GM12878 (cell line): Measurements from ENCODE around the gene RGR. TPM values are rescaled to one million over a fixed set of nuclear protein-coding genes. Genes with fewer than 3 reads are reported as not detected.

Experiments
- ATAC-seq: fragments of 200-7000 bp; cut with Tn5 transposase; 3 replicates; pipeline ENCODE4 v1.9.1; 2020; ENCODE audit warnings: mild to moderate bottlenecking, moderate library complexity
- BruUV-seq: library from RNA; stranded (reverse); fragments of 400-500 nt; replicated peaks from 2 replicates; lab custom pipeline; 2021; lab: Mats Ljungman, UMichigan
- CTCF ChIA-PET: fragments of 300-600 bp; sonication (Branson Sonifier 250); formaldehyde crosslinking; extraction: SDS; loops from one replicate; lab custom pipeline; 2021; ENCODE audit warnings: inconsistent platforms; lab: Yijun Ruan, JAX
- POLR2A ChIA-PET: fragments of 350-600 bp; formaldehyde crosslinking; extraction: SDS; loops from one replicate; lab custom pipeline; 2021; ENCODE audit warnings: inconsistent platforms; lab: Charles Lee
- RAD21 ChIA-PET: fragments of 300-600 bp; sonication (Branson Sonifier 250); formaldehyde crosslinking; loops from one replicate; lab custom pipeline; 2023; ENCODE audit warnings: antibody characterized with exemption; ENCODE audit not compliant: unreplicated experiment; lab: Charles Lee
- SMC1A ChIA-PET: fragments of 300-600 bp; sonication (Branson Sonifier 250); formaldehyde crosslinking; loops from one replicate; lab custom pipeline; 2023; ENCODE audit not compliant: unreplicated experiment, uncharacterized antibody; lab: Charles Lee
- DNase-seq: peaks from one replicate; pipeline ENCODE4 v3.0.0-alpha.2; 2011; ENCODE audit warnings: low read depth, low spot score
- FAIRE-seq: peaks from 3 replicates; lab custom pipeline; 2011; peaks lifted over from hg19 to GRCh38; lab: Jason Lieb, UNC
- H2AFZ ChIP-seq: 2 replicates; pipeline ENCODE4 v1.6.0; 2011; ENCODE audit warnings: low read depth, low read length, control low read depth; ENCODE audit not compliant: control insufficient read depth
- H3K27ac ChIP-seq: 2 replicates; pipeline ENCODE4 v1.5.1; 2011; ENCODE audit warnings: control low read depth; ENCODE audit not compliant: control insufficient read depth, insufficient read depth
- H3K27me3 ChIP-seq, 2 experiments: replicated peaks in 1 of 2; 2 replicates each; pipeline versions ENCODE4 v1.6.0 to v1.6.1; 2011; ENCODE audit warnings: low read length in 1 of 2; ENCODE audit not compliant: control insufficient read depth in 2 of 2, insufficient read depth in 2 of 2
- H3K36me3 ChIP-seq, 2 experiments: 2 replicates each; pipeline ENCODE4 v1.5.1; 2011; ENCODE audit warnings: low read length in 1 of 2; ENCODE audit not compliant: control insufficient read depth in 2 of 2, insufficient read depth in 2 of 2
- H3K4me1 ChIP-seq: 2 replicates; pipeline ENCODE4 v1.6.1; 2011; ENCODE audit warnings: mild to moderate bottlenecking, low read length, moderate library complexity, mixed read lengths; ENCODE audit not compliant: control insufficient read depth, insufficient read depth
- H3K4me2 ChIP-seq: 2 replicates; pipeline ENCODE4 v1.6.0; 2011; ENCODE audit warnings: control low read depth; ENCODE audit not compliant: control insufficient read depth, insufficient read depth
- H3K4me3 ChIP-seq: fragments of 200-600 bp; sonication (generic); 2 replicates; pipeline ENCODE4 v1.5.1; 2016
- H3K79me2 ChIP-seq: 2 replicates; pipeline ENCODE4 v1.6.0; 2011; ENCODE audit warnings: low read length; ENCODE audit not compliant: control insufficient read depth, insufficient read depth
- H3K9ac ChIP-seq: 2 replicates; pipeline ENCODE4 v1.8.0; 2011; ENCODE audit warnings: low read length, control low read depth, mixed read lengths; ENCODE audit not compliant: control insufficient read depth, insufficient read depth
- H3K9me3 ChIP-seq: replicated peaks from 3 replicates; pipeline ENCODE4 v1.5.1; 2011; ENCODE audit warnings: mild to moderate bottlenecking, low read length; ENCODE audit not compliant: control insufficient read depth, insufficient read depth
- H4K20me1 ChIP-seq: 2 replicates; pipeline ENCODE4 v1.6.0; 2011; ENCODE audit not compliant: control insufficient read depth, insufficient read depth
- CHD1 ChIP-seq: IDR thresholded peaks from 2 replicates; pipeline ENCODE4 v1.6.1; 2012; ENCODE audit warnings: low read depth, low read length, improper control_type of control experiment
- HCFC1 ChIP-seq: fragments of 150-350 bp; IDR thresholded peaks from 2 replicates; pipeline ENCODE4 v1.6.1; 2014; ENCODE audit warnings: low read length
- MXI1 ChIP-seq: fragments of 150-350 bp; IDR thresholded peaks from 2 replicates; pipeline ENCODE4 v1.6.1; 2011; ENCODE audit warnings: low read depth, mild to moderate bottlenecking, inconsistent platforms, low read length, improper control_type of control experiment
- NFYB ChIP-seq: IDR thresholded peaks from 2 replicates; pipeline ENCODE4 v1.6.1; 2011; ENCODE audit warnings: low read depth, mild to moderate bottlenecking, low read length, improper control_type of control experiment, moderate library complexity; ENCODE audit not compliant: insufficient read depth
- NR2F1 ChIP-seq: fragments of 450-650 bp; conservative IDR thresholded peaks from 2 replicates; pipeline ENCODE4 v1.6.1; 2017; ENCODE audit warnings: mild to moderate bottlenecking
- SUZ12 ChIP-seq: fragments of 200-600 bp; sonication (generic); IDR thresholded peaks from one replicate; pipeline ENCODE4 v1.6.1; 2018; ENCODE audit warnings: antibody characterized with exemption, mild to moderate bottlenecking; ENCODE audit not compliant: unreplicated experiment
- ZNF622 ChIP-seq: fragments of 450-650 bp; IDR thresholded peaks from 2 replicates; pipeline ENCODE4 v1.6.1; 2017; ENCODE audit warnings: mild to moderate bottlenecking, inconsistent platforms
- WGBS: methylation state at CpG from one replicate; pipeline ENCODE4 v1.1.6; 2016; ENCODE audit warnings: low lambda C conversion rate; ENCODE audit not compliant: insufficient replicate concordance, insufficient coverage; ENCODE audit errors: missing lambda C conversion rate; 5-methylcytosine and 5-hydroxymethylcytosine counted together
- in situ Hi-C: fragments of 300-500 bp; cut with MboI; formaldehyde crosslinking; loops from 9 replicates; pipeline ENCODE4 v1.14.3; 2018; ENCODE audit warnings: mixed read lengths
- intact Hi-C: fragments of 100-400 bp; cut with micrococcal nuclease; formaldehyde crosslinking; loops from one replicate; pipeline ENCODE4 v1.14.2; 2022; ENCODE audit not compliant: unreplicated experiment
- polyA plus RNA-seq, 11 experiments: library from polyadenylated mRNA; depleted of rRNA in 4 of 11; unstranded in 6 of 11; stranded (reverse) in 5 of 11; fragments of >200 nt; fragmentation: Nextera tagmentation in 4 of 11; fragmentation: Illumina TruSeq in 1 of 11; extraction: Ambion mirVana in 4 of 11; extraction: Trizol in 1 of 11; gene quantifications; 1 replicate in 1 of 11; 2 replicates in 10 of 11; pipeline versions ENCODE4 v1.2.1 to v1.2.3, GENCODE V29; 2011 to 2016; ENCODE audit warnings: inconsistent platforms in 2 of 11, missing spikeins in 2 of 11, low read depth in 1 of 11
- total RNA-seq, 4 experiments: library from RNA; depleted of rRNA in 3 of 4; stranded (reverse); fragments of >200 nt in 3 of 4; fragmentation: Illumina TruSeq in 1 of 4; extraction: Trizol in 1 of 4; gene quantifications; 2 replicates each; pipeline versions ENCODE4 v1.2.1 to v1.2.3, GENCODE V29; 2013 to 2021
- TF ChIP-seq, protein P1 (sequence below): fragments of 450-650 bp; formaldehyde crosslinking; IDR thresholded peaks from 2 replicates; pipeline ENCODE4 v1.4.0; 2020; ENCODE audit warnings: mild to moderate bottlenecking, moderate library complexity
- TF ChIP-seq, protein P2 (sequence below): IDR thresholded peaks from 2 replicates; pipeline ENCODE4 v1.6.1; 2012; ENCODE audit warnings: low read depth, low read length, improper control_type of control experiment
- TF ChIP-seq, protein P3 (sequence below): fragments of 450-650 bp; IDR thresholded peaks from 2 replicates; pipeline ENCODE4 v1.6.1; 2016; ENCODE audit warnings: mild to moderate bottlenecking
- TF ChIP-seq, protein P4 (sequence below): fragments of 450-650 bp; IDR thresholded peaks from 2 replicates; pipeline ENCODE4 v1.6.1; 2017; ENCODE audit warnings: mild to moderate bottlenecking, moderate library complexity
- TF ChIP-seq, protein P5 (sequence below): fragments of 450-650 bp; IDR thresholded peaks from 2 replicates; pipeline ENCODE4 v1.6.1; 2014; ENCODE audit warnings: mild to moderate bottlenecking

RGR gene
- total and polyA plus RNA-seq, 10 of the 15 experiments (the other 5 are each of a cell fraction or from before 2014, with no cell fraction given): not detected

DNA sequence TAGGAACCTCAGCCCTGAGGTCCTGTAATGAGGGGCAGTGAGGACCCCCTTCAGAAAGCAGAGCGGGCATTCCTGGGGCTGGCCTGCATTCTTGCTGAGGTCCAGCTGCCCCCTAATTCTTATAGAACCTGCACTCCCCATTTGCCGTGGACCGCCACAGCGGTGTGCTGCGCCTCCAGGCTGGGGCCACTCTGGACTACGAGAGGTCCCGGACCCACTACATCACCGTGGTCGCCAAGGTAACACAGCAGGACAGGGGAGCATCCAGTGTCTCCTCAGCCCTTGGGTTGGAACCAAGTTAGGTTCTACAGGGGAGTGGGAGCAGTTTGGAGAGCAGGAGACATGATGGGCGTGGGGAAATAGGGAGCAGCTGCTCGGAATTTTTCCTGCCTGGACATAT is 43.2 kb upstream of the RGR start:
- Histone ChIP-seq H3K4me1 (no peaks in the 10 kb centered on the region), H3K36me3 (no peaks in the 10 kb centered on the region), H3K9me3 (no peaks in the 10 kb centered on the region), H3K79me2 (no peaks in the 10 kb centered on the region), H3K9ac (no peak overlapping the region), H3K4me3 (no peak overlapping the region), H4K20me1 (no peaks in the 10 kb centered on the region), H3K27me3 (peaks cover 0 to 4% of the 10 kb centered on the region in 2 experiments; a peak in 3 of 4 replicates), H3K27ac (no peak overlapping the region), H3K4me2 (no peak overlapping the region), H2AFZ (no peak overlapping the region)
- 50% methylated on average over 11 of the region's 11 CpGs for WGBS
- in situ Hi-C loops (loop anchor here (10.0 kb wide), 1 partner anchor 57 kb away; no protein-coding TSS in a partner anchor), intact Hi-C loops (no loop called here)
- ChIA-PET CTCF (interaction anchor here (1.0 to 28.3 kb wide), 5 partner anchors 28 to 142 kb away, joined by 3 to 788 read pairs (median 3); partner anchors contain the start of genes GHITM and GPR15LG), POLR2A (no interaction called here), RAD21 (interaction anchor here (0.6 to 3.6 kb wide), 7 partner anchors 28 to 63 kb away, joined by 3 to 74 read pairs (median 3); partner anchors contain the start of genes GHITM and GPR15LG), SMC1A (interaction anchor here (0.7 to 15.0 kb wide), 8 partner anchors 14 to 57 kb away, joined by 3 to 155 read pairs (median 6); no protein-coding TSS in a partner anchor)
- FAIRE-seq: no peak
- DNase-seq: no peak
- BruUV-seq: no TSS peak
- ATAC-seq: no peak
- TF ChIP-seq SUZ12: no peak
- no peak for TF ChIP-seq HCFC1
- no peak for TF ChIP-seq CHD1
- TF ChIP-seq, protein P1, sequence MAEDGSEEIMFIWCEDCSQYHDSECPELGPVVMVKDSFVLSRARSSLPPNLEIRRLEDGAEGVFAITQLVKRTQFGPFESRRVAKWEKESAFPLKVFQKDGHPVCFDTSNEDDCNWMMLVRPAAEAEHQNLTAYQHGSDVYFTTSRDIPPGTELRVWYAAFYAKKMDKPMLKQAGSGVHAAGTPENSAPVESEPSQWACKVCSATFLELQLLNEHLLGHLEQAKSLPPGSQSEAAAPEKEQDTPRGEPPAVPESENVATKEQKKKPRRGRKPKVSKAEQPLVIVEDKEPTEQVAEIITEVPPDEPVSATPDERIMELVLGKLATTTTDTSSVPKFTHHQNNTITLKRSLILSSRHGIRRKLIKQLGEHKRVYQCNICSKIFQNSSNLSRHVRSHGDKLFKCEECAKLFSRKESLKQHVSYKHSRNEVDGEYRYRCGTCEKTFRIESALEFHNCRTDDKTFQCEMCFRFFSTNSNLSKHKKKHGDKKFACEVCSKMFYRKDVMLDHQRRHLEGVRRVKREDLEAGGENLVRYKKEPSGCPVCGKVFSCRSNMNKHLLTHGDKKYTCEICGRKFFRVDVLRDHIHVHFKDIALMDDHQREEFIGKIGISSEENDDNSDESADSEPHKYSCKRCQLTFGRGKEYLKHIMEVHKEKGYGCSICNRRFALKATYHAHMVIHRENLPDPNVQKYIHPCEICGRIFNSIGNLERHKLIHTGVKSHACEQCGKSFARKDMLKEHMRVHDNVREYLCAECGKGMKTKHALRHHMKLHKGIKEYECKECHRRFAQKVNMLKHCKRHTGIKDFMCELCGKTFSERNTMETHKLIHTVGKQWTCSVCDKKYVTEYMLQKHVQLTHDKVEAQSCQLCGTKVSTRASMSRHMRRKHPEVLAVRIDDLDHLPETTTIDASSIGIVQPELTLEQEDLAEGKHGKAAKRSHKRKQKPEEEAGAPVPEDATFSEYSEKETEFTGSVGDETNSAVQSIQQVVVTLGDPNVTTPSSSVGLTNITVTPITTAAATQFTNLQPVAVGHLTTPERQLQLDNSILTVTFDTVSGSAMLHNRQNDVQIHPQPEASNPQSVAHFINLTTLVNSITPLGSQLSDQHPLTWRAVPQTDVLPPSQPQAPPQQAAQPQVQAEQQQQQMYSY (CRISPR knock-in tag): no peak
- TF ChIP-seq, protein P2, sequence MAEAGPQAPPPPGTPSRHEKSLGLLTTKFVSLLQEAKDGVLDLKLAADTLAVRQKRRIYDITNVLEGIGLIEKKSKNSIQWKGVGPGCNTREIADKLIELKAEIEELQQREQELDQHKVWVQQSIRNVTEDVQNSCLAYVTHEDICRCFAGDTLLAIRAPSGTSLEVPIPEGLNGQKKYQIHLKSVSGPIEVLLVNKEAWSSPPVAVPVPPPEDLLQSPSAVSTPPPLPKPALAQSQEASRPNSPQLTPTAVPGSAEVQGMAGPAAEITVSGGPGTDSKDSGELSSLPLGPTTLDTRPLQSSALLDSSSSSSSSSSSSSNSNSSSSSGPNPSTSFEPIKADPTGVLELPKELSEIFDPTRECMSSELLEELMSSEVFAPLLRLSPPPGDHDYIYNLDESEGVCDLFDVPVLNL: no peak
- TF ChIP-seq, protein P3, sequence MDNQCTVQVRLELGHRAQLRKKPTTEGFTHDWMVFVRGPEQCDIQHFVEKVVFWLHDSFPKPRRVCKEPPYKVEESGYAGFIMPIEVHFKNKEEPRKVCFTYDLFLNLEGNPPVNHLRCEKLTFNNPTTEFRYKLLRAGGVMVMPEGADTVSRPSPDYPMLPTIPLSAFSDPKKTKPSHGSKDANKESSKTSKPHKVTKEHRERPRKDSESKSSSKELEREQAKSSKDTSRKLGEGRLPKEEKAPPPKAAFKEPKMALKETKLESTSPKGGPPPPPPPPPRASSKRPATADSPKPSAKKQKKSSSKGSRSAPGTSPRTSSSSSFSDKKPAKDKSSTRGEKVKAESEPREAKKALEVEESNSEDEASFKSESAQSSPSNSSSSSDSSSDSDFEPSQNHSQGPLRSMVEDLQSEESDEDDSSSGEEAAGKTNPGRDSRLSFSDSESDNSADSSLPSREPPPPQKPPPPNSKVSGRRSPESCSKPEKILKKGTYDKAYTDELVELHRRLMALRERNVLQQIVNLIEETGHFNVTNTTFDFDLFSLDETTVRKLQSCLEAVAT: no peak
- TF ChIP-seq, protein P4, sequence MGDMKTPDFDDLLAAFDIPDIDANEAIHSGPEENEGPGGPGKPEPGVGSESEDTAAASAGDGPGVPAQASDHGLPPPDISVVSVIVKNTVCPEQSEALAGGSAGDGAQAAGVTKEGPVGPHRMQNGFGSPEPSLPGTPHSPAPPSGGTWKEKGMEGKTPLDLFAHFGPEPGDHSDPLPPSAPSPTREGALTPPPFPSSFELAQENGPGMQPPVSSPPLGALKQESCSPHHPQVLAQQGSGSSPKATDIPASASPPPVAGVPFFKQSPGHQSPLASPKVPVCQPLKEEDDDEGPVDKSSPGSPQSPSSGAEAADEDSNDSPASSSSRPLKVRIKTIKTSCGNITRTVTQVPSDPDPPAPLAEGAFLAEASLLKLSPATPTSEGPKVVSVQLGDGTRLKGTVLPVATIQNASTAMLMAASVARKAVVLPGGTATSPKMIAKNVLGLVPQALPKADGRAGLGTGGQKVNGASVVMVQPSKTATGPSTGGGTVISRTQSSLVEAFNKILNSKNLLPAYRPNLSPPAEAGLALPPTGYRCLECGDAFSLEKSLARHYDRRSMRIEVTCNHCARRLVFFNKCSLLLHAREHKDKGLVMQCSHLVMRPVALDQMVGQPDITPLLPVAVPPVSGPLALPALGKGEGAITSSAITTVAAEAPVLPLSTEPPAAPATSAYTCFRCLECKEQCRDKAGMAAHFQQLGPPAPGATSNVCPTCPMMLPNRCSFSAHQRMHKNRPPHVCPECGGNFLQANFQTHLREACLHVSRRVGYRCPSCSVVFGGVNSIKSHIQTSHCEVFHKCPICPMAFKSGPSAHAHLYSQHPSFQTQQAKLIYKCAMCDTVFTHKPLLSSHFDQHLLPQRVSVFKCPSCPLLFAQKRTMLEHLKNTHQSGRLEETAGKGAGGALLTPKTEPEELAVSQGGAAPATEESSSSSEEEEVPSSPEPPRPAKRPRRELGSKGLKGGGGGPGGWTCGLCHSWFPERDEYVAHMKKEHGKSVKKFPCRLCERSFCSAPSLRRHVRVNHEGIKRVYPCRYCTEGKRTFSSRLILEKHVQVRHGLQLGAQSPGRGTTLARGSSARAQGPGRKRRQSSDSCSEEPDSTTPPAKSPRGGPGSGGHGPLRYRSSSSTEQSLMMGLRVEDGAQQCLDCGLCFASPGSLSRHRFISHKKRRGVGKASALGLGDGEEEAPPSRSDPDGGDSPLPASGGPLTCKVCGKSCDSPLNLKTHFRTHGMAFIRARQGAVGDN: no peak
- TF ChIP-seq, protein P5, sequence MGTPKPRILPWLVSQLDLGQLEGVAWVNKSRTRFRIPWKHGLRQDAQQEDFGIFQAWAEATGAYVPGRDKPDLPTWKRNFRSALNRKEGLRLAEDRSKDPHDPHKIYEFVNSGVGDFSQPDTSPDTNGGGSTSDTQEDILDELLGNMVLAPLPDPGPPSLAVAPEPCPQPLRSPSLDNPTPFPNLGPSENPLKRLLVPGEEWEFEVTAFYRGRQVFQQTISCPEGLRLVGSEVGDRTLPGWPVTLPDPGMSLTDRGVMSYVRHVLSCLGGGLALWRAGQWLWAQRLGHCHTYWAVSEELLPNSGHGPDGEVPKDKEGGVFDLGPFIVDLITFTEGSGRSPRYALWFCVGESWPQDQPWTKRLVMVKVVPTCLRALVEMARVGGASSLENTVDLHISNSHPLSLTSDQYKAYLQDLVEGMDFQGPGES: no peak
- no peak for TF ChIP-seq MXI1
- TF ChIP-seq NFYB: no peak
- TF ChIP-seq ZNF622: no peak
- TF ChIP-seq NR2F1: no peak
